ENCODE data around the gene PSMD14. TPM values are rescaled to one million over a fixed set of nuclear protein-coding genes. Genes with fewer than 3 reads are reported as not detected.

PSMD14 gene
- total and polyA plus RNA-seq, 8 donors: 36.7 to 64.3 (median 40.9) TPM

GRCh38 chr2:161424394-161424769 lies 116.2 kb downstream of the PSMD14 start:
- Histone ChIP-seq H3K27me3 (peaks cover 98 to 100% of the 10 kb centered on the region in 2 donors), H3K4me1 (peaks cover 6 to 17% of the 10 kb centered on the region in 2 donors), H3K27ac (no peak overlapping the region), H3K36me3 (no peaks in the 10 kb centered on the region), H3K9me3 (no peaks in the 10 kb centered on the region), H3K4me3 (no peak overlapping the region)
- no peak for TF ChIP-seq CTCF (IDR thresholded peaks at IDR 0.05)
- ATAC-seq: no peak
- no peak for DNase-seq
- intact Hi-C loops (cut with DNase I): no loop called here

- peaks cover 6 to 17% of the 10 kb centered on the region in 2 donors for H3K4me1 ChIP-seq
- no peak overlapping the region for H3K27ac ChIP-seq
- ATAC-seq (no peak), DNase-seq (no peak)
- H3K4me3 ChIP-seq: no peak overlapping the region
- no peaks in the 10 kb centered on the region for H3K9me3 ChIP-seq
- peaks cover 98 to 100% of the 10 kb centered on the region in 2 donors for H3K27me3 ChIP-seq
- intact Hi-C loops (cut with DNase I): no loop called here
- no peak for TF ChIP-seq CTCF (IDR thresholded peaks at IDR 0.05)
- H3K36me3 ChIP-seq: no peaks in the 10 kb centered on the region
Measured at GRCh38 chr2:161424891-161425727, 116.9 kb downstream of the PSMD14 start.

- TF ChIP-seq CTCF (IDR thresholded peaks at IDR 0.05): no peak
- no peaks in the 10 kb centered on the region for H3K9me3 ChIP-seq
- no peaks in the 10 kb centered on the region for H3K36me3 ChIP-seq
- H3K4me3 ChIP-seq: no peak overlapping the region
- intact Hi-C loops (cut with DNase I): no loop called here
- H3K27ac ChIP-seq: no peak overlapping the region
- ATAC-seq (no peak), DNase-seq (no peak)
- peaks cover 6 to 17% of the 10 kb centered on the region in 2 donors for H3K4me1 ChIP-seq
- peaks cover 95 to 100% of the 10 kb centered on the region in 2 donors for H3K27me3 ChIP-seq
Measured at GRCh38 chr2:161425728-161426454, 117.7 kb downstream of the PSMD14 start.

- peaks cover 91 to 100% of the 10 kb centered on the region in 2 donors for H3K27me3 ChIP-seq
- TF ChIP-seq CTCF (IDR thresholded peaks at IDR 0.05): no peak
- no peak for ATAC-seq
- H3K9me3 ChIP-seq: no peaks in the 10 kb centered on the region
- no peak for DNase-seq
- no peaks in the 10 kb centered on the region for H3K36me3 ChIP-seq
- intact Hi-C loops (cut with DNase I): no loop called here
- H3K4me3 ChIP-seq: no peak overlapping the region
- H3K27ac ChIP-seq: no peak overlapping the region
- H3K4me1 ChIP-seq: peaks cover 6 to 17% of the 10 kb centered on the region in 2 donors
Measured at GRCh38 chr2:161426455-161426921, 118.3 kb downstream of the PSMD14 start.

Data from left lung (tissue), 10 donors.